ENCODE data around the gene BTG1. TPM values are rescaled to one million over a fixed set of nuclear protein-coding genes. Genes with fewer than 3 reads are reported as not detected.

BTG1 gene
- total RNA-seq, 2 donors from 2014 or later, result 30.4 to 34.1 TPM

GRCh38 chr12:92142251-92142926 is 3.3 kb downstream of the BTG1 start:
- 81 to 87% methylated on average over 3 to 4 of the region's 5 CpGs for WGBS, 2 experiments (ENCODE audit: insufficient coverage in 1 of 2, insufficient read length in 1 of 2)
- Mint-ChIP-seq H3K27me3 (ENCODE audit: insufficient read depth) (no peaks in the 10 kb centered on the region), H3K36me3 (ENCODE audit: low read depth) (peaks cover 19% of the 10 kb centered on the region), H3K27ac (no peak overlapping the region), H3K4me3 (peak overlapping the region; percentile 92), H3K4me1 (peaks cover 66% of the 10 kb centered on the region), H3K9me3 (no peaks in the 10 kb centered on the region)
- Histone ChIP-seq H3K36me3 (ENCODE audit: control insufficient read depth, insufficient read depth, low read length) (peaks cover 33% of the 10 kb centered on the region), H3K4me3 (ENCODE audit: low read length) (peak overlapping the region; percentile 82), H3K4me1 (ENCODE audit: control insufficient read depth, insufficient read depth, low read length) (peaks cover 7% of the 10 kb centered on the region), H3K9me3 (ENCODE audit: control insufficient read depth, low read length) (no peaks in the 10 kb centered on the region), H3K27ac (ENCODE audit: low read depth, low read length) (no peak overlapping the region), H3K9ac (ENCODE audit: extremely low read depth, low read length, poor library complexity, severe bottlenecking) (peak overlapping the region; percentile 31), H3K27me3 (ENCODE audit: control insufficient read depth, insufficient read depth, low read length, poor library complexity, severe bottlenecking) (no peaks in the 10 kb centered on the region)
- no peak for DNase-seq
- TF ChIP-seq CTCF (conservative IDR thresholded peaks at IDR 0.05), result no peak

GRCh38 chr12:92141591-92142121 is 4.0 kb downstream of the BTG1 start:
- peak overlapping the region; percentile 82 for H3K4me3 ChIP-seq (ENCODE audit: low read length)
- H3K4me1 Mint-ChIP-seq, result peaks cover 68% of the 10 kb centered on the region
- DNase-seq, result no peak
- WGBS, 2 experiments (ENCODE audit: insufficient coverage in 1 of 2, insufficient read length in 1 of 2), result 21% methylated on average over 3 of the region's 3 CpGs; no CpG with 5 or more reads in 1 of the 2 experiments
- H3K27me3 ChIP-seq (ENCODE audit: control insufficient read depth, insufficient read depth, low read length, poor library complexity, severe bottlenecking), result no peaks in the 10 kb centered on the region
- no peak overlapping the region for H3K27ac Mint-ChIP-seq
- TF ChIP-seq CTCF (conservative IDR thresholded peaks at IDR 0.05), result no peak
- H3K36me3 ChIP-seq (ENCODE audit: control insufficient read depth, insufficient read depth, low read length), result peaks cover 33% of the 10 kb centered on the region
- H3K27me3 Mint-ChIP-seq (ENCODE audit: insufficient read depth), result no peaks in the 10 kb centered on the region
- H3K36me3 Mint-ChIP-seq (ENCODE audit: low read depth), result peaks cover 19% of the 10 kb centered on the region
- H3K9me3 Mint-ChIP-seq, result no peaks in the 10 kb centered on the region
- H3K27ac ChIP-seq (ENCODE audit: low read depth, low read length), result no peak overlapping the region
- H3K4me1 ChIP-seq (ENCODE audit: control insufficient read depth, insufficient read depth, low read length), result peaks cover 7% of the 10 kb centered on the region
- H3K4me3 Mint-ChIP-seq, result peak overlapping the region; percentile 92
- H3K9ac ChIP-seq (ENCODE audit: extremely low read depth, low read length, poor library complexity, severe bottlenecking), result peak overlapping the region; percentile 31
- no peaks in the 10 kb centered on the region for H3K9me3 ChIP-seq (ENCODE audit: control insufficient read depth, low read length)

DNA sequence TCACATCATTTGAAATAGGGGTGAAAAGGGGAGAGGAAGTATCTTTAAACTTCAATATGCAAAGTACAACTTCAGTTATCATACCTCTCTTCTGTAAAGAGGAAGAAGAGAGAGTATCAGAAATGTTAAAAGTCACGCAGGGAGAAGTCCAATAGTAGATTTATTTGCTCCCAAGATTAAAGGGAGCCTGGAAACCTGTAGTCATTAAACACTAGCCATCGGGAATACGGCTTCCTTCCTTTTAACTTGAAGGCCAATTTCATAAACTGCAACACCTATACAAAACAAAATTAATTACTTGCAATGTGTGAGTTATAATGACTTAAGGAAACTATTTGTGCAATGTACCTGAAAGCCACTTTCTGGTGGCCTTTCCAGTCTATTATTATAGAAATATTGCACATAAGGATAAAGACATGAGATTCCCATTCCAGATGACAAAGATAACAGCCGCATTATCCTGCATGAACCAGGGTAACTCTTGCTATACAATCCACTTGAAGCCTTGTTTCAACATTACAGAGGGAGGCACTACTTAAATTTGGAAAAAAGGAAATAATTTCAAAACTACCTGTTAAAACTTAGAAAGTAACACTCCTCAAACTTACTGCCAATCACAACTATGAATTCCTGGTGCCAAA is 4.6 kb downstream of the BTG1 start:
- no peak for TF ChIP-seq CTCF (conservative IDR thresholded peaks at IDR 0.05)
- 93% methylated on average over 4 of the region's 4 CpGs; no CpG with 5 or more reads in 1 of the 2 experiments for WGBS, 2 experiments (ENCODE audit: insufficient coverage in 1 of 2, insufficient read length in 1 of 2)
- H3K27me3 ChIP-seq (ENCODE audit: control insufficient read depth, insufficient read depth, low read length, poor library complexity, severe bottlenecking), result no peaks in the 10 kb centered on the region
- H3K27ac ChIP-seq (ENCODE audit: low read depth, low read length), result no peak overlapping the region
- Mint-ChIP-seq H3K27ac (no peak overlapping the region), H3K27me3 (ENCODE audit: insufficient read depth) (no peaks in the 10 kb centered on the region), H3K4me1 (peaks cover 71% of the 10 kb centered on the region), H3K9me3 (no peaks in the 10 kb centered on the region), H3K36me3 (ENCODE audit: low read depth) (peaks cover 22% of the 10 kb centered on the region), H3K4me3 (peak overlapping the region; percentile 92)
- peaks cover 7% of the 10 kb centered on the region for H3K4me1 ChIP-seq (ENCODE audit: control insufficient read depth, insufficient read depth, low read length)
- no peaks in the 10 kb centered on the region for H3K9me3 ChIP-seq (ENCODE audit: control insufficient read depth, low read length)
- peak overlapping the region; percentile 82 for H3K4me3 ChIP-seq (ENCODE audit: low read length)
- no peak overlapping the region for H3K9ac ChIP-seq (ENCODE audit: extremely low read depth, low read length, poor library complexity, severe bottlenecking)
- H3K36me3 ChIP-seq (ENCODE audit: control insufficient read depth, insufficient read depth, low read length), result peaks cover 33% of the 10 kb centered on the region
- no peak for DNase-seq

Data from endodermal cell (in vitro differentiated cells).